Panc1 (cell line): Measurements from ENCODE around the gene FAM25C. TPM values are rescaled to one million over a fixed set of nuclear protein-coding genes. Genes with fewer than 3 reads are reported as not detected.
A peak's percentile ranks its signal among the peaks of the same experiment; 100 is the strongest.
"Not testable (repeated sequence)": the region's sequence is repeated elsewhere in the genome, so short reads cannot be mapped to it uniquely, and the experiment has no call there.

Experiments used
- ATAC-seq: fragments of 200-7000 bp; cut with Tn5 transposase; 2 replicates; pipeline ENCODE4 v1.9.1; 2020; ENCODE audit warnings: mild to moderate bottlenecking, moderate library complexity
- BruUV-seq: library from RNA; stranded (reverse); fragments of 400-500 nt; replicated peaks from 2 replicates; lab custom pipeline; 2021; lab: Mats Ljungman, UMichigan
- CTCF ChIA-PET: fragments of 300-600 bp; sonication (Branson Sonifier 250); formaldehyde crosslinking; loops from one replicate; lab custom pipeline; 2022; ENCODE audit warnings: antibody characterized with exemption; lab: Charles Lee
- POLR2A ChIA-PET: fragments of 300-600 bp; sonication (Branson Sonifier 250); formaldehyde crosslinking; loops from one replicate; lab custom pipeline; 2022; ENCODE audit warnings: antibody characterized with exemption; lab: Charles Lee
- DNase-seq: peaks from one replicate; pipeline ENCODE4 v3.0.0-alpha.2; 2010; ENCODE audit warnings: low read depth, low spot score
- H3K27ac ChIP-seq: 2 replicates; pipeline ENCODE4 v1.5.1; 2011; ENCODE audit warnings: mild to moderate bottlenecking, low read length, inconsistent platforms
- H3K27me3 ChIP-seq: fragments of 200-500 bp; sonication (Bioruptor generic); 2 replicates; pipeline ENCODE4 v1.6.0; 2014; ENCODE audit warnings: low read length, inconsistent platforms; ENCODE audit not compliant: control insufficient read depth, insufficient read depth
- H3K36me3 ChIP-seq: fragments of 200-500 bp; sonication (Bioruptor generic); 2 replicates; pipeline ENCODE4 v1.5.1; 2014; ENCODE audit warnings: inconsistent platforms, mild to moderate bottlenecking, low read length, moderate library complexity; ENCODE audit not compliant: control insufficient read depth, insufficient read depth
- H3K4me1 ChIP-seq: 2 replicates; pipeline ENCODE4 v1.5.1; 2011; ENCODE audit warnings: inconsistent platforms, mild to moderate bottlenecking, low read length, moderate library complexity; ENCODE audit not compliant: control insufficient read depth, insufficient read depth
- H3K4me3 ChIP-seq, 2 experiments: 2 replicates each; pipeline ENCODE4 v1.5.1; 2011 to 2012; ENCODE audit warnings: low read depth in 2 of 2, low read length in 2 of 2, mild to moderate bottlenecking in 2 of 2, inconsistent platforms in 1 of 2, moderate library complexity in 1 of 2
- H3K9me3 ChIP-seq: fragments of 200-500 bp; sonication (Bioruptor generic); 2 replicates; pipeline ENCODE4 v1.5.1; 2014; ENCODE audit warnings: low read depth, mild to moderate bottlenecking, inconsistent platforms, low read length, moderate library complexity; ENCODE audit not compliant: control insufficient read depth, insufficient read depth
- CTCF ChIP-seq: fragments of 450-650 bp; IDR thresholded peaks from 2 replicates; pipeline ENCODE4 v1.5.1; 2017; ENCODE audit warnings: mild to moderate bottlenecking
- in situ Hi-C: cut with HindIII; loops from 2 replicates; pipeline ENCODE4 v1.10.0; 2016; ENCODE audit warnings: low sequenced_read_pairs, low pct_unique_long_range_greater_than_20kb
- intact Hi-C: fragments of 100-400 bp; cut with micrococcal nuclease; formaldehyde crosslinking; loops from one replicate; pipeline ENCODE4 v1.10.0; 2022; ENCODE audit not compliant: unreplicated experiment
- total RNA-seq: library from RNA; stranded (reverse); gene quantifications from one replicate; pipeline ENCODE4 v1.2.1, GENCODE V29; 2021; ENCODE audit not compliant: unreplicated experiment

The FAM25C gene
- total RNA-seq, 1 experiment from 2014 or later: not detected

- H3K27me3 ChIP-seq, intact Hi-C loops, H3K27ac ChIP-seq, H3K4me1 ChIP-seq, in situ Hi-C loops, POLR2A ChIA-PET, DNase-seq, CTCF ChIA-PET, H3K9me3 ChIP-seq, BruUV-seq, ATAC-seq, H3K36me3 ChIP-seq, H3K4me3 ChIP-seq: not testable (repeated sequence)
Measured at GRCh38 chr10:47990097-47990496, 9.5 kb downstream of the FAM25C start.

- in situ Hi-C loops, POLR2A ChIA-PET, H3K9me3 ChIP-seq, intact Hi-C loops, BruUV-seq, DNase-seq, H3K27me3 ChIP-seq, H3K4me1 ChIP-seq, CTCF ChIA-PET, H3K36me3 ChIP-seq, H3K4me3 ChIP-seq, H3K27ac ChIP-seq: not testable (repeated sequence)
- peak; percentile 24 for ATAC-seq
Measured at GRCh38 chr10:47989542-47989950, 10.0 kb downstream of the FAM25C start.

GRCh38 chr10:47988718-47989541, 10.7 kb downstream of the FAM25C start:
- BruUV-seq, intact Hi-C loops, H3K27me3 ChIP-seq, H3K36me3 ChIP-seq, H3K4me3 ChIP-seq, DNase-seq, CTCF ChIA-PET, POLR2A ChIA-PET, H3K4me1 ChIP-seq, in situ Hi-C loops, H3K9me3 ChIP-seq: not testable (repeated sequence)
- peak; percentile 54 for ATAC-seq
- peak overlapping the region; percentile 48; the same call in 1 of the 2 replicates for H3K27ac ChIP-seq

GRCh38 chr10:47987952-47988351, 11.6 kb downstream of the FAM25C start:
- H3K4me1 ChIP-seq, H3K9me3 ChIP-seq, H3K36me3 ChIP-seq, intact Hi-C loops, DNase-seq, POLR2A ChIA-PET, CTCF ChIA-PET, H3K27me3 ChIP-seq, H3K27ac ChIP-seq, BruUV-seq, in situ Hi-C loops, H3K4me3 ChIP-seq: not testable (repeated sequence)
- ATAC-seq: peak; percentile 78

- in situ Hi-C loops, CTCF ChIA-PET, H3K36me3 ChIP-seq, DNase-seq, H3K27ac ChIP-seq, POLR2A ChIA-PET, intact Hi-C loops, H3K9me3 ChIP-seq, H3K27me3 ChIP-seq, H3K4me1 ChIP-seq, BruUV-seq: not testable (repeated sequence)
- peak; percentile 35 for TF ChIP-seq CTCF
- peak; percentile 67 for ATAC-seq
- peak overlapping the region; percentile 8 to 30; a peak in 2 of 4 replicates for H3K4me3 ChIP-seq
Measured at GRCh38 chr10:47986413-47987230, 13.0 kb downstream of the FAM25C start.

- H3K9me3 ChIP-seq, CTCF ChIA-PET, ATAC-seq, H3K4me1 ChIP-seq, intact Hi-C loops, in situ Hi-C loops, H3K27me3 ChIP-seq, DNase-seq, POLR2A ChIA-PET, H3K36me3 ChIP-seq, BruUV-seq, H3K27ac ChIP-seq, H3K4me3 ChIP-seq: not testable (repeated sequence)
Measured at GRCh38 chr10:47975409-47975808, 24.2 kb downstream of the FAM25C start.
